ENCODE measurements around the gene ATG14.

Gene ATG14

GRCh38 chr14:55372825-55373224 is 38.8 kb downstream of the ATG14 start:
- Mint-ChIP-seq H3K27ac (peak overlapping the region; percentile 77), H3K27me3 (ENCODE audit: low read depth, poor library complexity) (peaks cover 4% of the 10 kb centered on the region), H3K36me3 (ENCODE audit: low read depth) (peaks cover 85% of the 10 kb centered on the region), H3K4me1 (peaks cover 12% of the 10 kb centered on the region), H3K4me3 (no peak overlapping the region), H3K9me3 (no peaks in the 10 kb centered on the region)
- no peak for DNase-seq
- TF ChIP-seq CTCF (IDR thresholded peaks at IDR 0.05): no peak

GRCh38 chr14:55372423-55372822 is 39.2 kb downstream of the ATG14 start:
- no peaks in the 10 kb centered on the region for H3K9me3 Mint-ChIP-seq
- H3K36me3 Mint-ChIP-seq (ENCODE audit: low read depth): peaks cover 85% of the 10 kb centered on the region
- no peak for TF ChIP-seq CTCF (IDR thresholded peaks at IDR 0.05)
- peak overlapping the region; percentile 77 for H3K27ac Mint-ChIP-seq
- H3K4me1 Mint-ChIP-seq: peaks cover 12% of the 10 kb centered on the region
- DNase-seq: no peak
- H3K4me3 Mint-ChIP-seq: no peak overlapping the region
- peaks cover 4% of the 10 kb centered on the region for H3K27me3 Mint-ChIP-seq (ENCODE audit: low read depth, poor library complexity)

- H3K4me3 Mint-ChIP-seq: no peak overlapping the region
- TF ChIP-seq CTCF (IDR thresholded peaks at IDR 0.05): no peak
- H3K36me3 Mint-ChIP-seq (ENCODE audit: low read depth): peaks cover 85% of the 10 kb centered on the region
- DNase-seq: no peak
- peaks cover 4% of the 10 kb centered on the region for H3K27me3 Mint-ChIP-seq (ENCODE audit: low read depth, poor library complexity)
- no peaks in the 10 kb centered on the region for H3K9me3 Mint-ChIP-seq
- peaks cover 12% of the 10 kb centered on the region for H3K4me1 Mint-ChIP-seq
- H3K27ac Mint-ChIP-seq: no peak overlapping the region
These were observed 40.7 kb downstream of the ATG14 start for GRCh38 chr14:55370883-55371455.

- TF ChIP-seq CTCF (IDR thresholded peaks at IDR 0.05): no peak
- Mint-ChIP-seq H3K4me3 (no peak overlapping the region), H3K36me3 (ENCODE audit: low read depth) (peaks cover 71% of the 10 kb centered on the region), H3K9me3 (no peaks in the 10 kb centered on the region), H3K27me3 (ENCODE audit: low read depth, poor library complexity) (no peaks in the 10 kb centered on the region), H3K27ac (no peak overlapping the region), H3K4me1 (no peaks in the 10 kb centered on the region)
- DNase-seq: no peak
These were observed 45.4 kb downstream of the ATG14 start for GRCh38 chr14:55366271-55366670.

GRCh38 chr14:55361190-55361589 is 50.4 kb downstream of the ATG14 start:
- no peak for DNase-seq
- Mint-ChIP-seq H3K36me3 (ENCODE audit: low read depth) (peaks cover 24% of the 10 kb centered on the region), H3K27ac (no peak overlapping the region), H3K4me1 (no peaks in the 10 kb centered on the region), H3K27me3 (ENCODE audit: low read depth, poor library complexity) (no peaks in the 10 kb centered on the region), H3K9me3 (no peaks in the 10 kb centered on the region), H3K4me3 (no peak overlapping the region)
- no peak for TF ChIP-seq CTCF (IDR thresholded peaks at IDR 0.05)

- H3K4me1 Mint-ChIP-seq: no peaks in the 10 kb centered on the region
These were observed 52.3 kb downstream of the ATG14 start for GRCh38 chr14:55359307-55359706.

More at GRCh38 chr14:55359307-55359706, 52.3 kb downstream of the ATG14 start:
- H3K27ac Mint-ChIP-seq: no peak overlapping the region
- no peak for TF ChIP-seq CTCF (IDR thresholded peaks at IDR 0.05)
- H3K9me3 Mint-ChIP-seq: no peaks in the 10 kb centered on the region
- H3K36me3 Mint-ChIP-seq (ENCODE audit: low read depth): peaks cover 11% of the 10 kb centered on the region
- no peak overlapping the region for H3K4me3 Mint-ChIP-seq
- DNase-seq: no peak
- no peaks in the 10 kb centered on the region for H3K27me3 Mint-ChIP-seq (ENCODE audit: low read depth, poor library complexity)

Data from nephron progenitor cell (in vitro differentiated cells).